Measurements from ENCODE around the gene ZPLD1.

The ZPLD1 gene

DNA sequence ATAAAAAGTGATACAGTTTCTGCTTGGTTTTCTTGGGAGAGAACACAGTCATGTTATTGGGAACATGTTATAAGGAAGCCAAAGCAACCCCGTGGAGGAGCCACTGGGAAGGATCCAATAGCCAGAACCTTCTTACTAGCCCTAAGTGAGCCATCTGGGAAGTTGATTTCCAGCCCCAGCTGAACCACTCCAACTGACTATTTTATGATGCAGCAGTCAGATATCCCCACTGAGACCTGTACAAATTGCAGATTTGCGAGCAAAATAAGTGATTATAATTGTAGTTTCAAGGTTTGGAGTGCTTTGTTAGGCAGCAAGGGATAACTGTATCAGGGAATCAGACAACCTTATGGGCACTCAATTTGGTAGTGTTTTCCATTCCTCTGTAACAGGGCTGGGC is 43.3 kb upstream of the ZPLD1 start:
- no peak overlapping the region for H3K4me3 ChIP-seq (ENCODE audit: low read depth in 1 of 2, low read length in 2 of 2)
- no peak overlapping the region for H2AFZ ChIP-seq (ENCODE audit: low read depth, low read length)
- H3K79me2 ChIP-seq (ENCODE audit: insufficient read depth, low read length) = no peaks in the 10 kb centered on the region
- no peaks in the 10 kb centered on the region for H4K20me1 ChIP-seq (ENCODE audit: insufficient read depth, low read length)
- TF ChIP-seq EZH2 (IDR thresholded peaks at IDR 0.05; ENCODE audit: borderline replicate concordance, low read depth, low read length, severe bottlenecking) = no peak
- TF ChIP-seq, protein P1, sequence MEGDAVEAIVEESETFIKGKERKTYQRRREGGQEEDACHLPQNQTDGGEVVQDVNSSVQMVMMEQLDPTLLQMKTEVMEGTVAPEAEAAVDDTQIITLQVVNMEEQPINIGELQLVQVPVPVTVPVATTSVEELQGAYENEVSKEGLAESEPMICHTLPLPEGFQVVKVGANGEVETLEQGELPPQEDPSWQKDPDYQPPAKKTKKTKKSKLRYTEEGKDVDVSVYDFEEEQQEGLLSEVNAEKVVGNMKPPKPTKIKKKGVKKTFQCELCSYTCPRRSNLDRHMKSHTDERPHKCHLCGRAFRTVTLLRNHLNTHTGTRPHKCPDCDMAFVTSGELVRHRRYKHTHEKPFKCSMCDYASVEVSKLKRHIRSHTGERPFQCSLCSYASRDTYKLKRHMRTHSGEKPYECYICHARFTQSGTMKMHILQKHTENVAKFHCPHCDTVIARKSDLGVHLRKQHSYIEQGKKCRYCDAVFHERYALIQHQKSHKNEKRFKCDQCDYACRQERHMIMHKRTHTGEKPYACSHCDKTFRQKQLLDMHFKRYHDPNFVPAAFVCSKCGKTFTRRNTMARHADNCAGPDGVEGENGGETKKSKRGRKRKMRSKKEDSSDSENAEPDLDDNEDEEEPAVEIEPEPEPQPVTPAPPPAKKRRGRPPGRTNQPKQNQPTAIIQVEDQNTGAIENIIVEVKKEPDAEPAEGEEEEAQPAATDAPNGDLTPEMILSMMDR (IDR thresholded peaks at IDR 0.05; ENCODE audit: borderline replicate concordance, extremely low read depth, low read length, poor library complexity, severe bottlenecking) = no peak
- no peaks in the 10 kb centered on the region for H3K27me3 ChIP-seq (ENCODE audit: insufficient read depth, low read length, poor library complexity)
- DNase-seq (no peak), ATAC-seq (ENCODE audit: insufficient read depth, low read depth) (no peak)
- no peaks in the 10 kb centered on the region for H3K9me3 ChIP-seq (ENCODE audit: insufficient read depth, low read length, severe bottlenecking)
- H3K4me2 ChIP-seq (ENCODE audit: insufficient read depth, low read length) = no peak overlapping the region
- H3K27ac ChIP-seq (ENCODE audit: low read length) = no peak overlapping the region
- no peak overlapping the region for H3K9ac ChIP-seq (ENCODE audit: low read depth, low read length)
- H3K36me3 ChIP-seq (ENCODE audit: insufficient read depth, low read length) = no peaks in the 10 kb centered on the region
- H3K4me1 ChIP-seq (ENCODE audit: insufficient read depth, low read length) = no peaks in the 10 kb centered on the region

DNA sequence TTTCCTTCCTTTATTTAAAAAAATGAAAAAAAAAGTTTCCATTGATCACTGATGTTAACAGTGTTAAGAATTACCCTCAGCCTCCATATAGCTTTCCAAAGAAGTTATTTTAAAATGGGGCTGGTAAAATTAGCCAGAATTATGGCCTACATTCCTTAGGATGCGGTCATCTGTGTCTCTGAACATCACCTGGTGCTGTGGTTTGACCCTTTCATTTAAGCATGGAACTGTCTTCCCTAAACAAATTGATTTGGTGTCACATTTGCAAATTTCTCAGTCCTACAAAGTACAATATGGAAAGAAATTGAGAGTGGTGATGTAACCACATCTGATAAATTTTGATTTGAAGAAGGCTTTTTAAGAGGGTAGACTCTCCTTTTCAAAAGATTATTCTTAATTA is 40.3 kb upstream of the ZPLD1 start:
- no peak for TF ChIP-seq EZH2 (IDR thresholded peaks at IDR 0.05; ENCODE audit: borderline replicate concordance, low read depth, low read length, severe bottlenecking)
- TF ChIP-seq, protein P1 (IDR thresholded peaks at IDR 0.05; ENCODE audit: borderline replicate concordance, extremely low read depth, low read length, poor library complexity, severe bottlenecking) = no peak
- H3K9ac ChIP-seq (ENCODE audit: low read depth, low read length) = no peak overlapping the region
- H3K4me1 ChIP-seq (ENCODE audit: insufficient read depth, low read length) = no peaks in the 10 kb centered on the region
- no peaks in the 10 kb centered on the region for H3K27me3 ChIP-seq (ENCODE audit: insufficient read depth, low read length, poor library complexity)
- no peak for DNase-seq
- no peak overlapping the region for H3K27ac ChIP-seq (ENCODE audit: low read length)
- no peak overlapping the region for H3K4me3 ChIP-seq (ENCODE audit: low read depth in 1 of 2, low read length in 2 of 2)
- ATAC-seq (ENCODE audit: insufficient read depth, low read depth) = no peak
- no peaks in the 10 kb centered on the region for H3K9me3 ChIP-seq (ENCODE audit: insufficient read depth, low read length, severe bottlenecking)
- H2AFZ ChIP-seq (ENCODE audit: low read depth, low read length) = no peak overlapping the region
- H3K36me3 ChIP-seq (ENCODE audit: insufficient read depth, low read length) = no peaks in the 10 kb centered on the region
- no peak overlapping the region for H3K4me2 ChIP-seq (ENCODE audit: insufficient read depth, low read length)
- H3K79me2 ChIP-seq (ENCODE audit: insufficient read depth, low read length) = no peaks in the 10 kb centered on the region
- H4K20me1 ChIP-seq (ENCODE audit: insufficient read depth, low read length) = no peaks in the 10 kb centered on the region

DNA sequence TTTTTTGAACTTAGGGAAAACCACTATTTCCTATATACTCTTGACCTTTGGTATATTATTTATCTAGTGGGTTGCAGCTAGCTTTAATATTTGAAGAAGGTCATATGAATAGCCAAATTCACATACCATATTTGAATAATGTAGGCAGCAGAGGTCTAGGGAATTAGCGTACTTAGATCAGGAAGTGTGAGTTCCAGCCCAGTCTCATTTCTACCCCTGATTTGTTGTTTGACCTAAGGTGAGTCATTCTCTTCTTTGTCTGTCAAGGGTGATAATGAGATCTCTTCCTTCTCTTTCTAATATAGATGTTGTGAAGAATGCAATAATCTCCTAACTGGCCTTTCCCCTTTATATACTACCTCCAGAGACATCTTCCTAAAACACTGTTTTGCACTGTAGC is 36.6 kb upstream of the ZPLD1 start:
- no peaks in the 10 kb centered on the region for H3K27me3 ChIP-seq (ENCODE audit: insufficient read depth, low read length, poor library complexity)
- H3K4me3 ChIP-seq (ENCODE audit: low read depth in 1 of 2, low read length in 2 of 2) = no peak overlapping the region
- H3K9me3 ChIP-seq (ENCODE audit: insufficient read depth, low read length, severe bottlenecking) = no peaks in the 10 kb centered on the region
- no peak overlapping the region for H2AFZ ChIP-seq (ENCODE audit: low read depth, low read length)
- H3K79me2 ChIP-seq (ENCODE audit: insufficient read depth, low read length) = no peaks in the 10 kb centered on the region
- no peak overlapping the region for H3K27ac ChIP-seq (ENCODE audit: low read length)
- no peaks in the 10 kb centered on the region for H4K20me1 ChIP-seq (ENCODE audit: insufficient read depth, low read length)
- no peak for DNase-seq
- ATAC-seq (ENCODE audit: insufficient read depth, low read depth) = no peak
- H3K4me2 ChIP-seq (ENCODE audit: insufficient read depth, low read length) = no peak overlapping the region
- H3K9ac ChIP-seq (ENCODE audit: low read depth, low read length) = no peak overlapping the region
- no peaks in the 10 kb centered on the region for H3K36me3 ChIP-seq (ENCODE audit: insufficient read depth, low read length)
- no peaks in the 10 kb centered on the region for H3K4me1 ChIP-seq (ENCODE audit: insufficient read depth, low read length)
- TF ChIP-seq, protein P1 (IDR thresholded peaks at IDR 0.05; ENCODE audit: borderline replicate concordance, extremely low read depth, low read length, poor library complexity, severe bottlenecking) = no peak
- no peak for TF ChIP-seq EZH2 (IDR thresholded peaks at IDR 0.05; ENCODE audit: borderline replicate concordance, low read depth, low read length, severe bottlenecking)

DNA sequence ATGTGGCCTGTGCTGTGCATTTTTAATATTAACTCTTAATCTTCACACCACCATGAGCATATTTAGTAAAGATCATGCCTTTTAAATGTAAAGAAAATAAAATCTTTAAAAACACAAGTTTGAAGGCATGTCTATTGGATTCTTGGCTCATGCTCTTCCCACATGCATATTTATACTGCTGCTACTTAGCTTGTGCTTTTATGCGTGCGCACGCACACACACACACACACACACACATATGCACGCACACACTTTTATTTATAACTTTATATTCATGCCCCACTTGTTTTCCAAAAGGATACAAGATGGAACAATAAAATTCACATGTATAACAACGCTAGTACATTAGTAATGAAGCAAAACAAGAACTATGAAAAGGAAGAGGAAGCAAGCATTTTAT is 36.1 kb upstream of the ZPLD1 start:
- no peak for TF ChIP-seq EZH2 (IDR thresholded peaks at IDR 0.05; ENCODE audit: borderline replicate concordance, low read depth, low read length, severe bottlenecking)
- TF ChIP-seq, protein P1 (IDR thresholded peaks at IDR 0.05; ENCODE audit: borderline replicate concordance, extremely low read depth, low read length, poor library complexity, severe bottlenecking) = no peak

More for the DNA sequence above, 36.1 kb upstream of the ZPLD1 start:
- Histone ChIP-seq H3K27me3 (ENCODE audit: insufficient read depth, low read length, poor library complexity) (no peaks in the 10 kb centered on the region), H3K4me3 (ENCODE audit: low read depth in 1 of 2, low read length in 2 of 2) (no peak overlapping the region), H4K20me1 (ENCODE audit: insufficient read depth, low read length) (no peaks in the 10 kb centered on the region), H3K4me1 (ENCODE audit: insufficient read depth, low read length) (no peaks in the 10 kb centered on the region), H3K27ac (ENCODE audit: low read length) (no peak overlapping the region), H3K36me3 (ENCODE audit: insufficient read depth, low read length) (no peaks in the 10 kb centered on the region), H3K9ac (ENCODE audit: low read depth, low read length) (no peak overlapping the region), H3K9me3 (ENCODE audit: insufficient read depth, low read length, severe bottlenecking) (no peaks in the 10 kb centered on the region), H3K79me2 (ENCODE audit: insufficient read depth, low read length) (no peaks in the 10 kb centered on the region), H2AFZ (ENCODE audit: low read depth, low read length) (no peak overlapping the region), H3K4me2 (ENCODE audit: insufficient read depth, low read length) (no peak overlapping the region)
- ATAC-seq (ENCODE audit: insufficient read depth, low read depth) = no peak
- DNase-seq = no peak

Data from DND-41 (cell line).